Measurements from ENCODE around the gene CXCL5.

DNA sequence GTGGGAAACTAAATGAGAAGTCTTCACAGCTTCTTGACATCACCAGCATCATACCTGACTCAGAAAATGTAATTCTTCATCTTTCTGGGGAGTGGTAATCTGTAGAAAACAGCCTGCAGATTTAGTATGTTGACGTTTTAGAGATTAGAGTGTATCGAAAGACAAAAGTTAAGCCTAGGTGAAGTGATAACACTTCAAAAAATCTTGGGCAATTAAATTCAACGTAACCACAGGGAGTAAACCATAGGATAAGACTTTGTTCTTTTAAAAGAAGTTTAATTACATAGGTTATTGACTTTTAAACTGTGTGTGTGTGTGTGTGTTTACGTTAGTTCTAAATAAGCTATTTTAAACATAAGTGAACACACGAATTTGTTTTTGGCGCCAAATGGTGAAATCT is 1.8 kb upstream of the CXCL5 start:
- TF ChIP-seq, protein P1, sequence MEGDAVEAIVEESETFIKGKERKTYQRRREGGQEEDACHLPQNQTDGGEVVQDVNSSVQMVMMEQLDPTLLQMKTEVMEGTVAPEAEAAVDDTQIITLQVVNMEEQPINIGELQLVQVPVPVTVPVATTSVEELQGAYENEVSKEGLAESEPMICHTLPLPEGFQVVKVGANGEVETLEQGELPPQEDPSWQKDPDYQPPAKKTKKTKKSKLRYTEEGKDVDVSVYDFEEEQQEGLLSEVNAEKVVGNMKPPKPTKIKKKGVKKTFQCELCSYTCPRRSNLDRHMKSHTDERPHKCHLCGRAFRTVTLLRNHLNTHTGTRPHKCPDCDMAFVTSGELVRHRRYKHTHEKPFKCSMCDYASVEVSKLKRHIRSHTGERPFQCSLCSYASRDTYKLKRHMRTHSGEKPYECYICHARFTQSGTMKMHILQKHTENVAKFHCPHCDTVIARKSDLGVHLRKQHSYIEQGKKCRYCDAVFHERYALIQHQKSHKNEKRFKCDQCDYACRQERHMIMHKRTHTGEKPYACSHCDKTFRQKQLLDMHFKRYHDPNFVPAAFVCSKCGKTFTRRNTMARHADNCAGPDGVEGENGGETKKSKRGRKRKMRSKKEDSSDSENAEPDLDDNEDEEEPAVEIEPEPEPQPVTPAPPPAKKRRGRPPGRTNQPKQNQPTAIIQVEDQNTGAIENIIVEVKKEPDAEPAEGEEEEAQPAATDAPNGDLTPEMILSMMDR (IDR thresholded peaks at IDR 0.05; ENCODE audit: low read depth, low read length): no peak
- no peak for TF ChIP-seq POLR2A (IDR thresholded peaks at IDR 0.05; ENCODE audit: extremely low read depth, insufficient read length)
- TF ChIP-seq, protein P2, sequence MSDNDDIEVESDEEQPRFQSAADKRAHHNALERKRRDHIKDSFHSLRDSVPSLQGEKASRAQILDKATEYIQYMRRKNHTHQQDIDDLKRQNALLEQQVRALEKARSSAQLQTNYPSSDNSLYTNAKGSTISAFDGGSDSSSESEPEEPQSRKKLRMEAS (IDR thresholded peaks at IDR 0.05; ENCODE audit: low read depth, low read length): no peak
- TF ChIP-seq MYC (IDR thresholded peaks at IDR 0.05; ENCODE audit: low read depth, low read length): no peak
